MM.1S (cell line): ENCODE results near the gene IL4.
A peak's percentile ranks its signal among the peaks of the same experiment; 100 is the strongest.

Source experiments
- DNase-seq: peaks from one replicate; pipeline ENCODE4 v3.0.0-alpha.2; 2015
- H2AFZ ChIP-seq: fragments of 300-600 bp; sonication (generic); 2 replicates; pipeline ENCODE4 v1.6.0; 2016; ENCODE audit warnings: antibody characterized with exemption, low read length
- H3F3A ChIP-seq: fragments of 300-600 bp; sonication (generic); 2 replicates; pipeline ENCODE4 v1.6.1; 2016; ENCODE audit warnings: mild to moderate bottlenecking, antibody characterized with exemption, low read length, moderate library complexity, mixed read lengths; ENCODE audit not compliant: insufficient read depth
- H3K27ac ChIP-seq: fragments of 300-600 bp; sonication (generic); 2 replicates; pipeline ENCODE4 v1.5.1; 2016; ENCODE audit warnings: mild to moderate bottlenecking, low read length
- H3K27me3 ChIP-seq: fragments of 300-600 bp; sonication (generic); replicated peaks from 2 replicates; pipeline ENCODE4 v1.6.0; 2016; ENCODE audit warnings: low read length; ENCODE audit not compliant: insufficient read depth
- H3K36me3 ChIP-seq: fragments of 300-600 bp; sonication (generic); replicated peaks from 2 replicates; pipeline ENCODE4 v1.6.1; 2016; ENCODE audit warnings: mild to moderate bottlenecking, low read length, mixed read lengths; ENCODE audit not compliant: insufficient read depth
- H3K4me1 ChIP-seq: fragments of 300-600 bp; sonication (generic); 2 replicates; pipeline ENCODE4 v1.6.1; 2016; ENCODE audit warnings: low read length, mixed read lengths
- H3K4me2 ChIP-seq: fragments of 300-600 bp; sonication (generic); 2 replicates; pipeline ENCODE4 v1.6.0; 2016; ENCODE audit warnings: low read depth, low read length
- H3K4me3 ChIP-seq: fragments of 300-600 bp; sonication (generic); 2 replicates; pipeline ENCODE4 v1.5.1; 2016; ENCODE audit warnings: low read length, mixed read lengths
- H3K79me2 ChIP-seq: fragments of 300-600 bp; sonication (generic); 2 replicates; pipeline ENCODE4 v1.6.1; 2016; ENCODE audit warnings: mixed run types, low read length, mixed read lengths
- H3K9ac ChIP-seq: fragments of 300-600 bp; sonication (generic); 2 replicates; pipeline ENCODE4 v1.6.1; 2016; ENCODE audit warnings: low read length, mixed read lengths
- H3K9me2 ChIP-seq: fragments of 300-600 bp; sonication (generic); replicated peaks from 2 replicates; pipeline ENCODE4 v1.6.1; 2016; ENCODE audit warnings: mild to moderate bottlenecking, low read length, mixed read lengths; ENCODE audit not compliant: insufficient read depth
- H3K9me3 ChIP-seq: fragments of 300-600 bp; sonication (generic); replicated peaks from 2 replicates; pipeline ENCODE4 v1.6.1; 2016; ENCODE audit warnings: mild to moderate bottlenecking, low read length, mixed read lengths; ENCODE audit not compliant: insufficient read depth
- H4K20me1 ChIP-seq: fragments of 300-600 bp; sonication (generic); 2 replicates; pipeline ENCODE4 v1.6.1; 2016; ENCODE audit warnings: mild to moderate bottlenecking, low read length, moderate library complexity, mixed read lengths; ENCODE audit not compliant: insufficient read depth
- CTCF ChIP-seq: fragments of 300-600 bp; sonication (generic); IDR thresholded peaks from 2 replicates; pipeline ENCODE4 v1.5.1; 2016; ENCODE audit warnings: antibody characterized with exemption, low read length, mixed read lengths
- EZH2 ChIP-seq: fragments of 300-600 bp; sonication (generic); optimal IDR thresholded peaks from 2 replicates; pipeline ENCODE3; 2017; ENCODE audit warnings: low read depth, mild to moderate bottlenecking, antibody characterized with exemption, low read length, mixed read lengths
- EZH2phosphoT487 ChIP-seq: fragments of 300-600 bp; sonication (generic); IDR thresholded peaks from 2 replicates; pipeline ENCODE4 v1.6.1; 2018; ENCODE audit warnings: antibody characterized with exemption, low read length

IL4 gene

GRCh38 chr5:132714456-132715307 is 40.9 kb downstream of the IL4 start:
- no peak overlapping the region for H3K27ac ChIP-seq
- H3K79me2 ChIP-seq: no peaks in the 10 kb centered on the region
- no peak overlapping the region for H3K4me3 ChIP-seq
- H3K36me3 ChIP-seq: no peaks in the 10 kb centered on the region
- no peaks in the 10 kb centered on the region for H3K27me3 ChIP-seq
- no peak overlapping the region for H3K4me2 ChIP-seq
- H3K9me3 ChIP-seq: no peaks in the 10 kb centered on the region
- TF ChIP-seq CTCF: peak; percentile 45
- TF ChIP-seq EZH2: no peak
- no peak for TF ChIP-seq EZH2phosphoT487
- no peaks in the 10 kb centered on the region for H4K20me1 ChIP-seq
- no peaks in the 10 kb centered on the region for H3K9me2 ChIP-seq
- H3K4me1 ChIP-seq: no peaks in the 10 kb centered on the region
- DNase-seq: peak; percentile 27
- H3F3A ChIP-seq: no peaks in the 10 kb centered on the region
- H2AFZ ChIP-seq: no peak overlapping the region
- no peak overlapping the region for H3K9ac ChIP-seq

GRCh38 chr5:132718544-132719312 is 44.9 kb downstream of the IL4 start:
- Histone ChIP-seq H3K4me3 (no peak overlapping the region), H2AFZ (no peak overlapping the region), H4K20me1 (no peaks in the 10 kb centered on the region), H3K27me3 (no peaks in the 10 kb centered on the region), H3K79me2 (no peaks in the 10 kb centered on the region), H3K36me3 (no peaks in the 10 kb centered on the region), H3K4me1 (no peaks in the 10 kb centered on the region), H3K9me2 (no peaks in the 10 kb centered on the region), H3K9ac (no peak overlapping the region), H3F3A (no peaks in the 10 kb centered on the region), H3K9me3 (no peaks in the 10 kb centered on the region), H3K27ac (no peak overlapping the region), H3K4me2 (no peak overlapping the region)
- no peak for DNase-seq
- no peak for TF ChIP-seq EZH2
- no peak for TF ChIP-seq EZH2phosphoT487
- TF ChIP-seq CTCF: no peak

- no peaks in the 10 kb centered on the region for H3F3A ChIP-seq
- H3K9me3 ChIP-seq: no peaks in the 10 kb centered on the region
- no peaks in the 10 kb centered on the region for H4K20me1 ChIP-seq
- H3K9me2 ChIP-seq: no peaks in the 10 kb centered on the region
- TF ChIP-seq CTCF: no peak
- TF ChIP-seq EZH2phosphoT487: no peak
- no peak for TF ChIP-seq EZH2
- no peaks in the 10 kb centered on the region for H3K27me3 ChIP-seq
- no peaks in the 10 kb centered on the region for H3K4me1 ChIP-seq
- no peak overlapping the region for H3K4me3 ChIP-seq
- no peak overlapping the region for H2AFZ ChIP-seq
- no peak for DNase-seq
- no peak overlapping the region for H3K4me2 ChIP-seq
- H3K9ac ChIP-seq: no peak overlapping the region
- H3K79me2 ChIP-seq: no peaks in the 10 kb centered on the region
- no peaks in the 10 kb centered on the region for H3K36me3 ChIP-seq
- H3K27ac ChIP-seq: no peak overlapping the region
Observed at GRCh38 chr5:132725745-132726144, 52.0 kb downstream of the IL4 start.
